HG02642 (cell line): ENCODE measurements around the gene MAN1B1.

ENCODE experiments used
- ATAC-seq: cut with Tn5 transposase; IDR thresholded peaks from one replicate; pipeline ENCODE4 v1.9.1; 2021; ENCODE audit warnings: mild to moderate bottlenecking; ENCODE audit not compliant: unreplicated experiment, poor library complexity

MAN1B1 gene

DNA sequence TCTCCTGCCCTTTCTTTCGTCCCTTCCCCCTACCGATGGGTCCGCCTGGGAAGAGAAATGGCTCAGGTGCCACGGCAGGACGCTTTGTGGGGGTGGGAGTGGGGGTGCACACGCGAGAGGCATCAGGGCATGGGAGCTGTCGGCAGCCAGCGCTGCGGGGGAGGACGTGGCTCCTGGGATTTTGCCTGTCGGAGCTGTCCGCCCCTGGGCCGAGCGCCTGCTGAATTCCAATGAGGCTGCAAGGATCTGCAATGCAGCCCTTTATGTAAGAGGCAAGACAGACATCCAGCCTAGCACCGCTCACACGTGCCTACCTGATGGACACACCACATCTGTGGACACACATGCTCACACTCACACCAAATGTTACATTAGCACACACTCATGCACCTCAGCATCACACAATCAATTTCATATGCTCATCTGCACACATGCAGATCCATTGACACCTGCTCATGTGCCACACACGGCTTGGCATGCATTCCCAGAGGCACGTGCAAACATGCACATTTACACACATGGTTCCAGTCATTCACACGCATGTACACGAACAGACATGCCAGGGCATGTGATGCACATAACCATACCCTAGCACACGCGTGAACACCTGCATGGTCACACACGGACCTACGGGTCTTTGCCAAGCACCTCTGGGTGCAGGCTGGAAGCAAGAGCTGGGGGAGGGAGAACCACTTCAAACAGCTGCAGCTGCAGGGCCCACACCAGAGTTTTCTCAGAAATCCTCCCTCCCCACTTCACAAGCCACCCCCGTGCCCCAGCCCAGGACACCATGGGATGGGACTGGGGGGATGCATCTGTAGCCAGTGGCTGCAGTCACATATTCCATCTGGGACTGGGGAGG is 53.6 kb downstream of the MAN1B1 start:
- no peak for ATAC-seq

DNA sequence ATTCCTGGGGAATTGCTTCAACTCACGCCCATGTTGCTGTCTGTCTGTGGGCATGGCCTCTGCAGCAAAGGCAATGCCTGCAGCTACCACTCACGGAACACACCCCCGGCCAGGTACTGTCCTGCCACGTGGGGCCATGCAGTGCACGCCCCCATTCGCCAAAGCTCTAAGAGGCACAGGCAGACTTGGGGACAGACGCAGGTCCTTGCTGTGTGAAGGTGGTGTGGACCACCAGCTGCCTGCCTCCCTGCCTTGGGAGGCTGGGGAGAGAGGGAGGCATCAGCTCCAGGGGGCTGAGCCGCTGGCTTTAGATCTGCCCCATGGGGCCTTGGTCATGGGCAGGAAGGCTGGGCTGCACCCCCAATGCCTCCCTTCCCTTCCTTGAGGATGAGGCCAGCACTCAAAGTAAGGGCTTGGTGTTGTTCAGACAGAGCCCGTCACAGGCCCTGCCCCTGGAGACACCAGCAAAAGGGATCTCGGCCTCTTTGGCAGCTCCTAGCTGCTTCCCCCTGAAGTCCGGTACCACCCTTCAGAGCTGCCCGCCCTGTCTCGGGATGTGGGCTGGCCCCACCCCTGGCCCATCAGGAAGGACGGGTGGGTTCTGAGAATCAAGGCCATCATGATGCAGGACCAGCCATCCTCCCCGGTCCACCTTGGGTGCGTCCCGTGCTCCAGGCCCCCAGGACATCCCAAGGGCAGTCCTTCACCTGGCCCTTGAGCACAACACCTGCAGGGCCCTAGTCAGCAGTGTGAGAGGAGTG is 54.4 kb downstream of the MAN1B1 start:
- ATAC-seq = no peak

- no peak for ATAC-seq
Measured at GRCh38 chr9:137141976-137142936, 55.5 kb downstream of the MAN1B1 start.

GRCh38 chr9:137143459-137143858 is 56.7 kb downstream of the MAN1B1 start:
- ATAC-seq = no peak

DNA sequence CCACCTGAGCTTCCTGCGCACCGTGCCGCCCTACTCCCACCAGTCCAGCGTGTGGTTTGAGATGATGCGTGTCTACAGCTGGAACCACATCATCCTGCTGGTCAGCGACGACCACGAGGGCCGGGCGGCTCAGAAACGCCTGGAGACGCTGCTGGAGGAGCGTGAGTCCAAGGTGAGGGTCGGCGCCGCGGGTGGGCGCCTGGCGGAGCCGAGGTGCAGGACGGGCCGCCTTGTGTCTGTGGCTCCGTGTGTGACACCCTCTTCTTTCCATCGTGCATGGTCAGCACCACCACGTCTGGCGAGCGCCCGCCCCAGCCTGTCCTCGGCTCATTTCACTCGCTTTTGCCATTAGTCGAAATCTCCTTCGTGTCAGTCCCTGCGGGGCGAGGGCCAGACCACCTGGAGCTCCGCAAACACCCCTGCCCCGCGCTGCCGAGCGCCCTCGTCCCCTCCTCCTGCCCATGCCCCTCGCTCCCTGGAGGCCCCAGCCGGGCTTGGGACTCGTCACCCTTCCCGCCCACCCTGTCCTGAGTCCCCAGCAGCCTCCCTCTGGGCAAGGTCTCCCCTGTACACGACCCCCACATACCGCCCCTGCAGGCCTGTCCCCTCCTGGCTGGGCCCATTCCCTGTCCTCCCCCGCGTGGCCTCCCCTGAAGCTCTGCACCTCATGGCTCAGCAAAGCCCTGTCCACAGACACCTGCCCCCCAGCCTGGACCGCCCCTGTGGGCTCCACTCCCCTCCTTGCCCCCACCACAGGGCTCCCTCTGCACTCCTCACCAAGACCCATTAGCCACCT is 59.1 kb downstream of the MAN1B1 start:
- no peak for ATAC-seq

- no peak for ATAC-seq
Measured at GRCh38 chr9:137146527-137146918, 59.7 kb downstream of the MAN1B1 start.

DNA sequence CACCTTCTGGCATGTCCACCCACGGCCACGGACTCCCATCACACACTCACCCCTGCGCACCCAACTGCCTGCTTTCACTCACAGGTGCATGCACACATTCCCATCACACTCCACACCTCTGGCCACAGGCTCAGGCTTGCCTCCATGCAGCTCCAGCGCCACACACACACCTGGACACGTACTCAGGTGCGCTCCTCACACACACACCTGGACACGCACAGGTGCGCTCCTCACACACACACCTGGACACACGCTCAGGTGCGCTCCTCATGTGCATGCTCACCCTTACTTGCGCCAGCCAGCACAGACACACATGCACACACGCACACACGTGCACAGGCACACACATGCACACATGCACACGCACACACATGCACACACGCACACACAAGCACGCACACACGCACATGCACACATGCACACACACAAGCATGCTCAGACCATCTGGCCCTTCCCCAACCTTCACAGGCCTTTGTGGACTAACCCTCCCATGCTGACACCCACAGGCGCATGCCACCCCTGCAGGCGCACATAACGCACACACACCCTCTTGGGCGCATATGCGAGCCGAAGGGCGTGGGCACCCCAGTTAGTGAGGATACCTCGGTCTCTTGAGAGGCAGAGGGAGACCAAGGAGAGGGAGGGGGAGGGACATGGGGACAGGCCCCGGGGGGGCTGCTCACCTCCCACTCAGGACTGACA is 60.5 kb downstream of the MAN1B1 start:
- no peak for ATAC-seq

GRCh38 chr9:137147793-137148160 is 61.0 kb downstream of the MAN1B1 start:
- ATAC-seq = no peak

DNA sequence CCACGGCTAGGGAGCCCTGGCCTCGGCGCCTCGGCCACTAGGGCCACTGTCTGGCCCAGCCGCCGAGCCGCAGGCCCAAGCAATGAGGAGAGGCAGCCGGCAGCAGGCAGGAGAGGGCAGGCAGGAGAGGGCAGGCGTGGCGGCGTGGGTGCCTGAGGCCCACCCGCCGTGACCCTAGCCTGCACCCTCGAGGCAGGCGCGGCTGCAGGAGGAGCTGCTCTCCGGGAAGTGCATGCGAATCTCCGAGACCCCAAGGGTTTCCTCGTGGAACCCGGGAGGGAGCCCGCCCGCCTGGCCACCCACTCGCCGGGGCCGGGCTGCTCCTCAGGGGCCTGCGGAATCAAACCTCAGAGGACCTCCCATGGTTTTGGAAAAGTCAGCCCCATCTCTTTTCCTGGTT is 61.5 kb downstream of the MAN1B1 start:
- no peak for ATAC-seq

DNA sequence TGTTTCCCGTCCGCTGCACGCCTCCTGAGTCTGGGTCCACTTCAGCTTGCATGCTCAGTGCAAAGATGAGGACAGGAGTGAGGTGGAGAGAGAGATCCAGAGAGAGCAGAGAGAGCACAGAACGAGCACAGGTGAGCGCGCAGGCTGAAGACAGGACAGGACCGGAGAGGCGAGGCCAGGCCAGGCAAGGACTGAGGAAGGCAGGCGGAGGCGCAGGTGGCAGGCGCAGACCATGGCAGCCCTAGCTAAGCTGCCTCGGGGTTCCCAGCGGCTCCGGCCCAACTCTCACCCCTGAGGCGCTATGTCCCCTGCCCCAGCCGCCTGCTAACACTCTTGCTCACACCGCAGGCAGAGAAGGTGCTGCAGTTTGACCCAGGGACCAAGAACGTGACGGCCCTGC is 61.9 kb downstream of the MAN1B1 start:
- no peak for ATAC-seq

GRCh38 chr9:137149363-137149762 is 62.6 kb downstream of the MAN1B1 start:
- no peak for ATAC-seq

DNA sequence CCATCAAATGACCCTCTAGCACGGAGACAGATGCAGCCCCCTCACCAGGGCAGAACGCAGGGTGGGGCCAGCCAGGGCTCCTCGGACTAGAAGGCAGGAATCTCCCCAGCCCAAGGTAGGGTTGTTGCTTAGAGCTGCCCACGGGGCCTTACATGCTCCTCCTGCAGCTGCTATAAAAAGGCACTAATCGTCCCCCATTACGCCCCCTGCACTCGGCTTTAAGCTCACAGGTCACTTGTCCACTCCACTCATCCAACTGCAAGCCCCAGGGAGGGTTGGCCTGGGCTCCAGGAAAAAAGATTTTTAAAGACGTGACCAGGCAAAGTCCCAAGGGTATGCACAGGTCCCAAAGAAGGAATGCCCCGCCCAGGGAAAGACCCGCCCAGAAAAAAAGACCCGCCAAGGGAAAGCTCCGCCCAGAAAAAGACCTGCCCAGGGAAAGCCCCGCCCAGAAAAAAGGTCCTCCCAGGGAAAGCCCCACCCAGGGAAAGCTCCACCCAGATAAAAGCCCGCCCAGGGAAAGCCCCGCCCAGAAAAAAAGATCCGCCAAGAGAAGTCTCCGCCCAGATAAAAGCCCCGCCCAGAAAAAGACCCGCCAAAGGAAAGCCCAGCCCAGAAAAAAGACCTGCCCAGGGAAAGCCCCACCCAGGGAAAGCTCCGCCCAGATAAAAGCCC is 63.3 kb downstream of the MAN1B1 start:
- ATAC-seq = peak; percentile 27

GRCh38 chr9:137150617-137151457 is 64.1 kb downstream of the MAN1B1 start:
- ATAC-seq = peak; percentile 49

- no peak for ATAC-seq
Measured at GRCh38 chr9:137152844-137153405, 66.1 kb downstream of the MAN1B1 start.

- ATAC-seq = peak; percentile 40
Measured at GRCh38 chr9:137156567-137157375, 70.0 kb downstream of the MAN1B1 start.

GRCh38 chr9:137157618-137158415 is 71.0 kb downstream of the MAN1B1 start:
- ATAC-seq = no peak
